ENCODE results near the gene LHX6. TPM values are rescaled to one million over a fixed set of nuclear protein-coding genes. Genes with fewer than 3 reads are reported as not detected.

LHX6 gene
- total RNA-seq, 1 experiment from 2014 or later = 1.8 TPM

DNA sequence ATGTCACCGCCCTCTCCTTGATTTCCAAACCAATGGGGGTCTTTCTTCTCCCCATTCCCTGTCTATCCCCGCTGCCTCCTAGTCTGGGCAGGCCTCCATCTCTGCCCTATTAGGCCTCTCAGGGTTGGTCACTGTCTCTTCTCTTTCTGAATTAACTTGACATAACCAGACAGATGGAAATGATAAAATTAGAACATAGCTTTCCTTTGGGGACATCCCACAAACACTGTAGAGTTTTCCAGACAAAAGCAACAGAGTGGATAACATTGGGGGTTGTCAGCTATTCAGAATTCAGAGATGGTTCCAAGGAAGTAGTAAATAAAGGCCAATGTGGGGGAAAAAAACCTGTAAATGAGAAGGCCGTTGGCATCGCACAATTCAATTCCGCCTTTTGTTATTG lies 24.7 kb downstream of the LHX6 start:
- no peak overlapping the region for H3K27ac ChIP-seq (ENCODE audit: insufficient read length, low read depth, low read length)
- H2BK15ac ChIP-seq (ENCODE audit: low read depth, low read length) = no peak overlapping the region
- H3K9me3 ChIP-seq (ENCODE audit: control insufficient read depth, low read depth, low read length) = no peaks in the 10 kb centered on the region
- no peak overlapping the region for H3K23ac ChIP-seq (ENCODE audit: insufficient read length, low read depth, low read length)
- H3K9me3 Mint-ChIP-seq = no peaks in the 10 kb centered on the region
- no peak overlapping the region for H2AK5ac ChIP-seq (ENCODE audit: insufficient read length, low read length)
- H3K27me3 ChIP-seq (ENCODE audit: insufficient read depth, low read length) = no peaks in the 10 kb centered on the region
- peaks cover 8% of the 10 kb centered on the region for H3K27me3 Mint-ChIP-seq (ENCODE audit: low read depth)
- no peak overlapping the region for H2BK12ac ChIP-seq (ENCODE audit: insufficient read length, low read depth, low read length)
- H3K4me2 ChIP-seq (ENCODE audit: insufficient read depth, insufficient read length, low read length) = no peak overlapping the region
- H3T11ph ChIP-seq (ENCODE audit: low read length) = no peak overlapping the region
- H4K5ac ChIP-seq (ENCODE audit: insufficient read length, low read depth, low read length) = no peak overlapping the region
- no peaks in the 10 kb centered on the region for H3K36me3 Mint-ChIP-seq (ENCODE audit: insufficient read depth in 1 of 3, low read depth in 3 of 3)
- no peak overlapping the region for H2BK5ac ChIP-seq (ENCODE audit: insufficient read length, low read length)
- H3K4me1 ChIP-seq (ENCODE audit: insufficient read depth, low read length) = peaks cover 12% of the 10 kb centered on the region; the same call in 1 of the 2 replicates
- no peaks in the 10 kb centered on the region for H3K23me2 ChIP-seq (ENCODE audit: insufficient read length, low read depth, low read length, poor library complexity, severe bottlenecking)
- H3K4ac ChIP-seq (ENCODE audit: low read depth, low read length) = no peak overlapping the region
- no peak overlapping the region for H4K8ac ChIP-seq (replicated peaks; ENCODE audit: insufficient read length, low read depth, low read length)
- H2BK120ac ChIP-seq (ENCODE audit: low read depth, low read length, poor library complexity, severe bottlenecking) = no peak overlapping the region
- H2AFZ ChIP-seq (ENCODE audit: low read length) = no peak overlapping the region
- WGBS (ENCODE audit: extremely low coverage, insufficient read length, low lambda C conversion rate) = no CpG with 5 or more reads among the region's 5 CpGs
- H3K4me3 Mint-ChIP-seq = no peak overlapping the region
- no peak overlapping the region for H3K9ac ChIP-seq (ENCODE audit: extremely low read depth, insufficient read length, low read length)
- TF ChIP-seq, protein P1, sequence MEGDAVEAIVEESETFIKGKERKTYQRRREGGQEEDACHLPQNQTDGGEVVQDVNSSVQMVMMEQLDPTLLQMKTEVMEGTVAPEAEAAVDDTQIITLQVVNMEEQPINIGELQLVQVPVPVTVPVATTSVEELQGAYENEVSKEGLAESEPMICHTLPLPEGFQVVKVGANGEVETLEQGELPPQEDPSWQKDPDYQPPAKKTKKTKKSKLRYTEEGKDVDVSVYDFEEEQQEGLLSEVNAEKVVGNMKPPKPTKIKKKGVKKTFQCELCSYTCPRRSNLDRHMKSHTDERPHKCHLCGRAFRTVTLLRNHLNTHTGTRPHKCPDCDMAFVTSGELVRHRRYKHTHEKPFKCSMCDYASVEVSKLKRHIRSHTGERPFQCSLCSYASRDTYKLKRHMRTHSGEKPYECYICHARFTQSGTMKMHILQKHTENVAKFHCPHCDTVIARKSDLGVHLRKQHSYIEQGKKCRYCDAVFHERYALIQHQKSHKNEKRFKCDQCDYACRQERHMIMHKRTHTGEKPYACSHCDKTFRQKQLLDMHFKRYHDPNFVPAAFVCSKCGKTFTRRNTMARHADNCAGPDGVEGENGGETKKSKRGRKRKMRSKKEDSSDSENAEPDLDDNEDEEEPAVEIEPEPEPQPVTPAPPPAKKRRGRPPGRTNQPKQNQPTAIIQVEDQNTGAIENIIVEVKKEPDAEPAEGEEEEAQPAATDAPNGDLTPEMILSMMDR (conservative IDR thresholded peaks at IDR 0.05) = no peak
- no peaks in the 10 kb centered on the region for H3K79me1 ChIP-seq (ENCODE audit: insufficient read depth, low read depth, low read length, poor library complexity, severe bottlenecking)
- H3K56ac ChIP-seq (ENCODE audit: insufficient read length, low read depth, low read length) = no peak overlapping the region
- H3K79me2 ChIP-seq (ENCODE audit: insufficient read depth, low read length) = no peaks in the 10 kb centered on the region
- peak overlapping the region in 2 of 3 experiments; percentile 77 to 92; a peak in 1 of 7 replicates for H3K27ac Mint-ChIP-seq
- H4K20me1 ChIP-seq (ENCODE audit: control insufficient read depth, insufficient read depth, insufficient read length) = no peaks in the 10 kb centered on the region
- no peak overlapping the region for H3K14ac ChIP-seq (ENCODE audit: insufficient read depth, low read length)
- no peak overlapping the region for H3K18ac ChIP-seq (ENCODE audit: insufficient read length, low read depth, low read length)
- H2BK20ac ChIP-seq (ENCODE audit: low read depth, low read length, poor library complexity, severe bottlenecking) = no peak overlapping the region
- DNase-seq = no peak
- peaks cover 14 to 22% of the 10 kb centered on the region in 2 experiments for H3K4me1 Mint-ChIP-seq
- H4K91ac ChIP-seq (ENCODE audit: insufficient read length, low read depth, low read length) = no peak overlapping the region

Measured in H9 (cell line).